H1 (cell line): ENCODE data around the gene GPR25. TPM values are rescaled to one million over a fixed set of nuclear protein-coding genes. Genes with fewer than 3 reads are reported as not detected.

Experiments
- ATF3 ChIP-seq: IDR thresholded peaks from 2 replicates; pipeline ENCODE4 v1.6.1; 2011; ENCODE audit warnings: low read depth, mild to moderate bottlenecking, low read length; ENCODE audit not compliant: insufficient read depth
- BACH1 ChIP-seq: IDR thresholded peaks from 2 replicates; pipeline ENCODE4 v1.6.1; 2012; ENCODE audit warnings: low read length, improper control_type of control experiment
- CBX8 ChIP-seq: fragments of 300-800, 300-1000 bp; sonication (generic); IDR thresholded peaks from 2 replicates; pipeline ENCODE4 v1.7.1; 2016; ENCODE audit warnings: low read depth, low read length, borderline replicate concordance
- CEBPB ChIP-seq: IDR thresholded peaks from 2 replicates; pipeline ENCODE4 v1.6.1; 2012; ENCODE audit warnings: low read depth, low read length
- CHD1 ChIP-seq: IDR thresholded peaks from 2 replicates; pipeline ENCODE4 v1.6.1; 2012; ENCODE audit warnings: low read depth, low read length, improper control_type of control experiment
- CTCF ChIP-seq, 3 experiments: IDR thresholded peaks; 1 replicate in 2 of 3; 2 replicates in 1 of 3; pipeline versions ENCODE4 v1.5.1 to v1.6.1; 2011; ENCODE audit warnings: low read length in 3 of 3, mild to moderate bottlenecking in 3 of 3, inconsistent platforms in 2 of 3, low read depth in 1 of 3, moderate library complexity in 1 of 3; ENCODE audit not compliant: insufficient read depth in 1 of 3; ENCODE audit errors: control extremely low read depth in 1 of 3
- E2F6 ChIP-seq: IDR thresholded peaks from 2 replicates; pipeline ENCODE4 v1.6.1; 2012; ENCODE audit warnings: inconsistent platforms
- EGR1 ChIP-seq: IDR thresholded peaks from 2 replicates; pipeline ENCODE4 v1.6.1; 2011; ENCODE audit warnings: low read depth, low read length, borderline replicate concordance
- FOSL1 ChIP-seq: IDR thresholded peaks from 2 replicates; pipeline ENCODE4 v1.6.1; 2011; ENCODE audit warnings: mild to moderate bottlenecking, low read depth, low read length, moderate library complexity; ENCODE audit not compliant: insufficient read depth
- HDAC2 ChIP-seq, 2 experiments: fragments of 300-600 bp in 1 of 2; sonication (generic) in 1 of 2; IDR thresholded peaks; 2 replicates each; pipeline ENCODE4 v1.6.1; 2011 to 2012; ENCODE audit warnings: low read depth in 2 of 2, low read length in 2 of 2, mild to moderate bottlenecking in 2 of 2, moderate library complexity in 2 of 2, borderline replicate concordance in 1 of 2, inconsistent platforms in 1 of 2
- HDAC6 ChIP-seq: IDR thresholded peaks from one replicate; pipeline ENCODE4 v1.7.1; 2012; ENCODE audit warnings: low read depth, mild to moderate bottlenecking, inconsistent platforms, low read length, moderate library complexity
- KDM4A ChIP-seq: IDR thresholded peaks from one replicate; pipeline ENCODE4 v1.7.1; 2012; ENCODE audit warnings: low read depth, mild to moderate bottlenecking, moderate library complexity, low read length, inconsistent platforms; ENCODE audit not compliant: severe bottlenecking
- MAFK ChIP-seq: IDR thresholded peaks from 2 replicates; pipeline ENCODE4 v1.6.1; 2012; ENCODE audit warnings: low read depth, mild to moderate bottlenecking, improper control_type of control experiment, low read length
- MAX ChIP-seq: IDR thresholded peaks from 2 replicates; pipeline ENCODE4 v1.6.1; 2012; ENCODE audit warnings: inconsistent platforms
- NANOG ChIP-seq: IDR thresholded peaks from 2 replicates; pipeline ENCODE4 v1.6.1; 2011; ENCODE audit warnings: low read length, low read depth, mild to moderate bottlenecking, inconsistent platforms; ENCODE audit not compliant: insufficient read depth, poor library complexity, severe bottlenecking
- SIRT6 ChIP-seq: IDR thresholded peaks from one replicate; pipeline ENCODE4 v1.7.1; 2012; ENCODE audit warnings: low read length, inconsistent platforms
- TAF1 ChIP-seq: IDR thresholded peaks from 2 replicates; pipeline ENCODE4 v1.6.1; 2011; ENCODE audit warnings: mild to moderate bottlenecking, low read depth, low read length
- TCF12 ChIP-seq: IDR thresholded peaks from 2 replicates; pipeline ENCODE4 v1.6.1; 2011; ENCODE audit warnings: low read depth, mild to moderate bottlenecking, low read length
- TEAD4 ChIP-seq: IDR thresholded peaks from 2 replicates; pipeline ENCODE4 v1.6.1; 2012; ENCODE audit warnings: low read depth, low read length, inconsistent platforms, mixed read lengths
- polyA plus RNA-seq, 7 experiments: library from polyadenylated mRNA; depleted of rRNA in 3 of 7; stranded (reverse) in 5 of 7; unstranded in 2 of 7; fragments of >200 nt in 5 of 7; fragments of 200-250 nt in 2 of 7; gene quantifications; 1 replicate in 5 of 7; 2 replicates in 1 of 7; 4 replicates in 1 of 7; pipeline versions ENCODE4 v1.2.1 to v1.2.3, GENCODE V29; 2011 to 2013; ENCODE audit warnings: missing spikeins in 2 of 7, mixed read lengths in 2 of 7
- total RNA-seq: library from RNA; stranded (reverse); fragmentation: NEBNext Ultra II Directional; extraction: Animal tissue kit (Norgen Biotek cat#: 25700); gene quantifications from 2 replicates; pipeline ENCODE4 v1.2.1, GENCODE V29; 2021

GPR25 gene
- total and polyA plus RNA-seq, 2 of the 8 experiments (the other 6 are each of a cell fraction or from before 2014, with no cell fraction given), result not detected

DNA sequence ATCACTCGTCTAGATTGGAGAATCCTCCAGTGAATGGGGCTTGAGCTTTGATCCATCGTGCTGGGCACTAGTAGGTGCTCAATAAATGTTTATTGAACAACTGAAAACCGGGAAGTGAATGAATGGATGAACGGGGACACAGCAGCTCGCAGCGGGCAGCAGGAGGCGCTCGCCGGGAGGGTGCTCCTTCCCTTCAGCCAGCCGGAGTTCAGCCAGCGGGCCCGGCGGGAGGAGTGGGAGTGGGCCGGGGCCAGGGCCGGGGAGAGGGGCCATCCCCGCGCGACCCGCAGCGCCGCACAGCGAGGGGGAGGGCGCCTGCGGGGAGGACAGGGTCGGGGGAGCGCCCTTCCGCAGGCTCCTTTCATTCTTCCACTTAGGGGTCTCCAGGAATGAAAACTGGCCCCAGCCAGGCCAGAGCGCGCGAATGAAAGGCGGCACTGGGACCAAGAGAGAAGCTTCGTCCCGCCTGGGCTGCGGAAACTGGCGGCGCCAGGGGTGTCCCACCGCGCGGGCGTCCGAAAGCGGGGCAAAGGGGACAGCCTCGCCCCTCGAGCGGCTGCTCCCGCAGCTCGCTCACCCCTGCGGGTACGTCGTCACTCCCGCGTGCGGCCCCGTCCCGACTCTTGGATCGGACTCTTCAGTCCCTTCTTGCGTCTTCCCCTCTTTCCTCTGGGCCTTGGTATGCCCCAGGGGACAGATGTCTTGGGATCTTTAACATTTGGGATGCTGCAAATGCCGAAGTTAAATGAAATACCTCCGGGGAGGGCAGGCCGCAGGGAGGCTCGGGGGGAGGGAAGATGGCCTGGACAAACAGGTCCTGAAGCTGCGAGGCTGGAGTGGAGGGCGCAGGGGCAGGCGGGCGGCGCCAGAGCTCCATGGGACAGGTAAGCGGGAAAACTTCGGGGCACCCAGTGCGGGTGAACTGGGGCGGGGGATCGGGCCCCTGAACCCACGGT, 18.3 kb downstream of the GPR25 start (continued):
- TF ChIP-seq TEAD4 (no peak; the same call in 1 of the 2 replicates), CHD1 (peak; percentile 91), ATF3 (no peak), KDM4A (peak; percentile 31), TCF12 (no peak), NANOG (no peak), SIRT6 (no peak), E2F6 (peak; percentile 44), HDAC6 (no peak), EGR1 (0 out of 2 replicates have a peak, but pooled peaks have one; percentile 6), CBX8 (no peak), TAF1 (peak; percentile 84), CTCF (IDR thresholded peaks at IDR 0.05; ENCODE audit: control extremely low read depth in 1 of 3, insufficient read depth in 1 of 3, low read depth in 1 of 3, low read length in 3 of 3) (peak; percentile 48 to 77 (median 73)), HDAC2 (IDR thresholded peaks at IDR 0.05; ENCODE audit: borderline replicate concordance in 1 of 2, low read depth in 2 of 2, low read length in 2 of 2) (0 out of 4 replicates have a peak, but pooled peaks of 1 of the 2 experiments have one; percentile 14), CEBPB (no peak), BACH1 (peak; percentile 14; the same call in 1 of the 2 replicates), MAX (no peak; the same call in 1 of the 2 replicates), FOSL1 (no peak), MAFK (no peak)
